Liver (tissue), 9 donors: Measurements from ENCODE around the gene RAD51B. TPM values are rescaled to one million over a fixed set of nuclear protein-coding genes. Genes with fewer than 3 reads are reported as not detected.

ENCODE experiments used
- DNase-seq: peaks from one replicate; pipeline ENCODE4 v3.0.0-alpha.2; 2017; ENCODE audit warnings: low spot score
- H3K27ac ChIP-seq, 2 donors: one replicate each; pipeline ENCODE4 v1.7.0; 2013; ENCODE audit warnings: inconsistent platforms in 2 of 2, low read length in 2 of 2, control low read depth in 1 of 2, low read depth in 1 of 2, mild to moderate bottlenecking in 1 of 2
- H3K27me3 ChIP-seq, 4 donors: one replicate each; pipeline versions ENCODE4 v1.6.1 to v1.7.0; 2013; ENCODE audit warnings: low read length in 3 of 4, inconsistent platforms in 1 of 4, mild to moderate bottlenecking in 1 of 4, moderate library complexity in 1 of 4; ENCODE audit not compliant: control insufficient read depth in 4 of 4, insufficient read depth in 4 of 4
- H3K36me3 ChIP-seq, 4 donors: one replicate each; pipeline versions ENCODE4 v1.6.1 to v1.7.0; 2013; ENCODE audit warnings: low read length in 3 of 4, mild to moderate bottlenecking in 3 of 4, low read depth in 1 of 4, moderate library complexity in 1 of 4; ENCODE audit not compliant: control insufficient read depth in 4 of 4, insufficient read depth in 3 of 4
- H3K4me1 ChIP-seq, 4 donors: one replicate each; pipeline versions ENCODE4 v1.6.1 to v1.7.0; 2013; ENCODE audit warnings: low read length in 3 of 4, mild to moderate bottlenecking in 3 of 4, moderate library complexity in 1 of 4; ENCODE audit not compliant: control insufficient read depth in 4 of 4, insufficient read depth in 4 of 4
- H3K4me3 ChIP-seq, 3 donors: one replicate each; pipeline versions ENCODE4 v1.6.1 to v1.7.0; 2013; ENCODE audit warnings: low read length in 3 of 3, control low read depth in 1 of 3, low read depth in 1 of 3, mild to moderate bottlenecking in 1 of 3
- H3K9ac ChIP-seq, 2 donors: one replicate each; pipeline ENCODE4 v1.7.0; 2013; ENCODE audit warnings: low read length in 2 of 2, mild to moderate bottlenecking in 2 of 2, moderate library complexity in 2 of 2, control low read depth in 1 of 2, low read depth in 1 of 2
- H3K9me3 ChIP-seq, 4 donors: one replicate each; pipeline versions ENCODE4 v1.6.1 to v1.7.0; 2013; ENCODE audit warnings: low read length in 3 of 4; ENCODE audit not compliant: control insufficient read depth in 4 of 4
- EGR1 ChIP-seq, 2 donors: IDR thresholded peaks; 2 replicates each; pipeline ENCODE4 v1.6.1; 2016 to 2018; ENCODE audit warnings: antibody characterized with exemption in 2 of 2, low read depth in 2 of 2
- FOXA1 ChIP-seq: IDR thresholded peaks from 2 replicates; pipeline ENCODE4 v1.6.1; 2016; ENCODE audit warnings: antibody characterized with exemption
- FOXA2 ChIP-seq: IDR thresholded peaks from 2 replicates; pipeline ENCODE4 v1.6.1; 2016; ENCODE audit warnings: antibody characterized with exemption
- HNF4A ChIP-seq, 2 donors: conservative IDR thresholded peaks; 2 replicates each; pipeline ENCODE4 v1.6.1; 2016; ENCODE audit warnings: antibody characterized with exemption in 2 of 2, mild to moderate bottlenecking in 2 of 2
- HNF4G ChIP-seq: IDR thresholded peaks from 2 replicates; pipeline ENCODE4 v1.6.1; 2016; ENCODE audit warnings: antibody characterized with exemption
- JUND ChIP-seq, 2 donors: IDR thresholded peaks; 2 replicates each; pipeline ENCODE4 v1.6.1; 2016; ENCODE audit warnings: antibody characterized with exemption in 2 of 2
- NR2F2 ChIP-seq: IDR thresholded peaks from 2 replicates; pipeline ENCODE4 v1.6.1; 2016; ENCODE audit warnings: antibody characterized with exemption
- RAD21 ChIP-seq, 2 donors: IDR thresholded peaks; 2 replicates each; pipeline ENCODE4 v1.6.1; 2016; ENCODE audit warnings: antibody characterized with exemption in 2 of 2, mild to moderate bottlenecking in 2 of 2
- SP1 ChIP-seq: IDR thresholded peaks from 2 replicates; pipeline ENCODE4 v1.6.1; 2018; ENCODE audit warnings: antibody characterized with exemption, mild to moderate bottlenecking
- YY1 ChIP-seq: IDR thresholded peaks from 2 replicates; pipeline ENCODE4 v1.6.1; 2016; ENCODE audit warnings: antibody characterized with exemption, mild to moderate bottlenecking
- WGBS: extraction: QIAGEN DNeasy Blood & Tissue Kit; methylation state at CpG from one replicate; pipeline ENCODE4 v1.1.7; 2013; 5-methylcytosine and 5-hydroxymethylcytosine counted together
- polyA plus RNA-seq, 2 donors: library from polyadenylated mRNA; stranded (reverse) in 1 of 2; unstranded in 1 of 2; fragments of 200-250 nt in 1 of 2; fragments of >200 nt in 1 of 2; fragmentation: Nextera tagmentation in 1 of 2; extraction: Ambion mirVana in 1 of 2; gene quantifications; one replicate each; pipeline versions ENCODE4 v1.2.1 to v1.2.3, GENCODE V29; 2013 to 2015
- total RNA-seq, 2 donors: library from RNA; depleted of rRNA; stranded (reverse); fragments of >200 nt; gene quantifications; one replicate each; pipeline ENCODE4 v1.2.3, GENCODE V29; 2014
- TF ChIP-seq, protein P1 (sequence below): IDR thresholded peaks from 2 replicates; pipeline ENCODE4 v1.6.1; 2016; ENCODE audit warnings: antibody characterized with exemption, mild to moderate bottlenecking
- TF ChIP-seq, protein P2 (sequence below): fragments of 150-350 bp; IDR thresholded peaks from 2 replicates; pipeline ENCODE4 v1.5.1; 2017; ENCODE audit warnings: improper control_type of control experiment, low read depth, low read length; ENCODE audit not compliant: missing input control
- TF ChIP-seq, protein P3 (sequence below): IDR thresholded peaks from 2 replicates; pipeline ENCODE4 v1.6.1; 2016; ENCODE audit warnings: antibody characterized with exemption
- TF ChIP-seq, protein P4 (sequence below): IDR thresholded peaks from 2 replicates; pipeline ENCODE4 v1.6.1; 2016; ENCODE audit warnings: antibody characterized with exemption
- donor health status: healthy.
- donor health status: healthy.
- donor health status: healthy.
- donor health status: healthy.
- donor health status: healthy.

The RAD51B gene
- total and polyA plus RNA-seq, 4 donors: 0.81 to 12.9 (median 2.4) TPM

DNA sequence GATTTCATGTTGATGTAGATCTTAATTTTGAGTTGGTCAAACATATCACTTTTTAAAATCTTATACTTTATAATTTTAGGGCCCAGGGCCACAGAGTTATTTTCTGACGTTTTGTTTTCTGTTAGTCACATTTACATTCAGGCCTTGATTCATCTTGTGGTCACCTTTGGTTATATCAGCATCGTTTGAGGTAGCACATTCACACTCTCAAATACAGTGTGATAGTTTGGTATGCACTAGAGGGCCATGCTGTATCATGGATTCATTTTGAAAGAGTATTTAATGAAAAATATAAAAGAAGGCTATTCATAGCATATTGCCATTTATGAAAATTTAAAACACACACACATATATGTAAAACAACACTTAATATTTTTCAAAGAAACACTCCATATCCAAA, 274.6 kb downstream of the RAD51B start:
- no peak for DNase-seq
- no peak overlapping the region for H3K27ac ChIP-seq
- TF ChIP-seq JUND (IDR thresholded peaks at IDR 0.05) (no peak), FOXA2 (no peak)
- TF ChIP-seq, protein P1, sequence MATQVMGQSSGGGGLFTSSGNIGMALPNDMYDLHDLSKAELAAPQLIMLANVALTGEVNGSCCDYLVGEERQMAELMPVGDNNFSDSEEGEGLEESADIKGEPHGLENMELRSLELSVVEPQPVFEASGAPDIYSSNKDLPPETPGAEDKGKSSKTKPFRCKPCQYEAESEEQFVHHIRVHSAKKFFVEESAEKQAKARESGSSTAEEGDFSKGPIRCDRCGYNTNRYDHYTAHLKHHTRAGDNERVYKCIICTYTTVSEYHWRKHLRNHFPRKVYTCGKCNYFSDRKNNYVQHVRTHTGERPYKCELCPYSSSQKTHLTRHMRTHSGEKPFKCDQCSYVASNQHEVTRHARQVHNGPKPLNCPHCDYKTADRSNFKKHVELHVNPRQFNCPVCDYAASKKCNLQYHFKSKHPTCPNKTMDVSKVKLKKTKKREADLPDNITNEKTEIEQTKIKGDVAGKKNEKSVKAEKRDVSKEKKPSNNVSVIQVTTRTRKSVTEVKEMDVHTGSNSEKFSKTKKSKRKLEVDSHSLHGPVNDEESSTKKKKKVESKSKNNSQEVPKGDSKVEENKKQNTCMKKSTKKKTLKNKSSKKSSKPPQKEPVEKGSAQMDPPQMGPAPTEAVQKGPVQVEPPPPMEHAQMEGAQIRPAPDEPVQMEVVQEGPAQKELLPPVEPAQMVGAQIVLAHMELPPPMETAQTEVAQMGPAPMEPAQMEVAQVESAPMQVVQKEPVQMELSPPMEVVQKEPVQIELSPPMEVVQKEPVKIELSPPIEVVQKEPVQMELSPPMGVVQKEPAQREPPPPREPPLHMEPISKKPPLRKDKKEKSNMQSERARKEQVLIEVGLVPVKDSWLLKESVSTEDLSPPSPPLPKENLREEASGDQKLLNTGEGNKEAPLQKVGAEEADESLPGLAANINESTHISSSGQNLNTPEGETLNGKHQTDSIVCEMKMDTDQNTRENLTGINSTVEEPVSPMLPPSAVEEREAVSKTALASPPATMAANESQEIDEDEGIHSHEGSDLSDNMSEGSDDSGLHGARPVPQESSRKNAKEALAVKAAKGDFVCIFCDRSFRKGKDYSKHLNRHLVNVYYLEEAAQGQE: no peak
- TF ChIP-seq, protein P2, sequence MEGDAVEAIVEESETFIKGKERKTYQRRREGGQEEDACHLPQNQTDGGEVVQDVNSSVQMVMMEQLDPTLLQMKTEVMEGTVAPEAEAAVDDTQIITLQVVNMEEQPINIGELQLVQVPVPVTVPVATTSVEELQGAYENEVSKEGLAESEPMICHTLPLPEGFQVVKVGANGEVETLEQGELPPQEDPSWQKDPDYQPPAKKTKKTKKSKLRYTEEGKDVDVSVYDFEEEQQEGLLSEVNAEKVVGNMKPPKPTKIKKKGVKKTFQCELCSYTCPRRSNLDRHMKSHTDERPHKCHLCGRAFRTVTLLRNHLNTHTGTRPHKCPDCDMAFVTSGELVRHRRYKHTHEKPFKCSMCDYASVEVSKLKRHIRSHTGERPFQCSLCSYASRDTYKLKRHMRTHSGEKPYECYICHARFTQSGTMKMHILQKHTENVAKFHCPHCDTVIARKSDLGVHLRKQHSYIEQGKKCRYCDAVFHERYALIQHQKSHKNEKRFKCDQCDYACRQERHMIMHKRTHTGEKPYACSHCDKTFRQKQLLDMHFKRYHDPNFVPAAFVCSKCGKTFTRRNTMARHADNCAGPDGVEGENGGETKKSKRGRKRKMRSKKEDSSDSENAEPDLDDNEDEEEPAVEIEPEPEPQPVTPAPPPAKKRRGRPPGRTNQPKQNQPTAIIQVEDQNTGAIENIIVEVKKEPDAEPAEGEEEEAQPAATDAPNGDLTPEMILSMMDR: no peak
- no peaks in the 10 kb centered on the region for H3K27me3 ChIP-seq
- no peaks in the 10 kb centered on the region for H3K36me3 ChIP-seq
- no peaks in the 10 kb centered on the region for H3K4me1 ChIP-seq
- H3K4me3 ChIP-seq: no peak overlapping the region
- WGBS: 81% methylated on average over 2 of the region's 2 CpGs
- H3K9ac ChIP-seq: no peak overlapping the region
- H3K9me3 ChIP-seq: no peaks in the 10 kb centered on the region

DNA sequence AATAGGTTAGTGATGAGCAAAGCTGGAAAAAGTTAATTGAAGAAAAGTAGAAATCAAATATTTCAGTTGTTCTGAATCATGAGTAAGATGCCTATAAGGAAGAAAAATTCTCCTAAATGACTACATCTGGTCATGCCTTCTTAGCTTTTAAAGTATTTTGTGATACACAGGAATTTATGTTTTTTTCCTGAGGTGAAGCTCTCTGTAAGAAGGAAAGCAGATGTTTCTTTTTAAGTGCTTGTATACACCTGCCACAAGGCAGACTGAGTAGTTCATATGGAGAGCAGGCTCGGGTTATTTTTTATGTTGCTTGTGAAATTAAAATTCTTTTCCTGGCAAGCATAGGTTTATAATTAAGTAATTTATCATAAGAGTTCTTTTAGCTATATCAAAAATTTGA, 275.2 kb downstream of the RAD51B start:
- no peak for DNase-seq
- Histone ChIP-seq H3K4me1 (no peaks in the 10 kb centered on the region), H3K9ac (no peak overlapping the region), H3K4me3 (no peak overlapping the region), H3K36me3 (no peaks in the 10 kb centered on the region), H3K27me3 (no peaks in the 10 kb centered on the region), H3K27ac (no peak overlapping the region), H3K9me3 (no peaks in the 10 kb centered on the region)
- TF ChIP-seq, protein P2: no peak
- TF ChIP-seq RAD21 (IDR thresholded peaks at IDR 0.05): no peak
- TF ChIP-seq, protein P3, sequence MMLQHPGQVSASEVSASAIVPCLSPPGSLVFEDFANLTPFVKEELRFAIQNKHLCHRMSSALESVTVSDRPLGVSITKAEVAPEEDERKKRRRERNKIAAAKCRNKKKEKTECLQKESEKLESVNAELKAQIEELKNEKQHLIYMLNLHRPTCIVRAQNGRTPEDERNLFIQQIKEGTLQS: no peak
- no peak for TF ChIP-seq EGR1 (IDR thresholded peaks at IDR 0.05; ENCODE audit: low read depth in 2 of 2)
- TF ChIP-seq HNF4G: no peak
- no peak for TF ChIP-seq FOXA2
- no peak for TF ChIP-seq YY1
- TF ChIP-seq, protein P4, sequence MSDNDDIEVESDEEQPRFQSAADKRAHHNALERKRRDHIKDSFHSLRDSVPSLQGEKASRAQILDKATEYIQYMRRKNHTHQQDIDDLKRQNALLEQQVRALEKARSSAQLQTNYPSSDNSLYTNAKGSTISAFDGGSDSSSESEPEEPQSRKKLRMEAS: no peak
- no peak for TF ChIP-seq HNF4A (conservative IDR thresholded peaks at IDR 0.05)
- TF ChIP-seq FOXA1: no peak
- no peak for TF ChIP-seq SP1
- TF ChIP-seq, protein P1: no peak
- no peak for TF ChIP-seq JUND (IDR thresholded peaks at IDR 0.05)
- TF ChIP-seq NR2F2: no peak
- 90% methylated on average over 1 of the region's 1 CpG for whole genome bisulfite sequencing
